DND-41 (cell line): ENCODE data around the gene PRPS1.

ENCODE experiments used
- ATAC-seq: fragments of 200-7000 bp; cut with Tn5 transposase; 3 replicates; pipeline ENCODE4 v1.9.1; 2021; ENCODE audit warnings: low read depth; ENCODE audit not compliant: insufficient read depth
- DNase-seq: peaks from one replicate; pipeline ENCODE4 v3.0.0-alpha.2; 2020
- H2AFZ ChIP-seq: 2 replicates; pipeline ENCODE4 v1.6.0; 2012; ENCODE audit warnings: low read depth, low read length
- H3K27ac ChIP-seq: 2 replicates; pipeline ENCODE4 v1.5.1; 2012; ENCODE audit warnings: low read length, inconsistent platforms
- H3K27me3 ChIP-seq: fragments of 200-600 bp; sonication (generic); 2 replicates; pipeline ENCODE4 v1.6.0; 2012; ENCODE audit warnings: low read length, mild to moderate bottlenecking, inconsistent platforms; ENCODE audit not compliant: insufficient read depth, poor library complexity
- H3K36me3 ChIP-seq: 2 replicates; pipeline ENCODE4 v1.5.1; 2012; ENCODE audit warnings: low read length, inconsistent platforms; ENCODE audit not compliant: insufficient read depth
- H3K4me1 ChIP-seq: 2 replicates; pipeline ENCODE4 v1.5.1; 2012; ENCODE audit warnings: mild to moderate bottlenecking, low read length; ENCODE audit not compliant: insufficient read depth
- H3K4me2 ChIP-seq: 2 replicates; pipeline ENCODE4 v1.6.0; 2012; ENCODE audit warnings: mild to moderate bottlenecking, moderate library complexity, low read length, inconsistent platforms; ENCODE audit not compliant: insufficient read depth
- H3K4me3 ChIP-seq, 2 experiments: fragments of 200-600 bp in 1 of 2; shearing (Covaris generic) in 1 of 2; 2 replicates each; pipeline ENCODE4 v1.5.1; 2012 to 2016; ENCODE audit warnings: inconsistent platforms in 2 of 2, low read length in 2 of 2, mild to moderate bottlenecking in 2 of 2, low read depth in 1 of 2, moderate library complexity in 1 of 2
- H3K79me2 ChIP-seq: 2 replicates; pipeline ENCODE4 v1.6.0; 2012; ENCODE audit warnings: low read length, inconsistent platforms; ENCODE audit not compliant: insufficient read depth
- H3K9ac ChIP-seq: 2 replicates; pipeline ENCODE4 v1.6.0; 2012; ENCODE audit warnings: low read depth, mild to moderate bottlenecking, inconsistent platforms, low read length, moderate library complexity
- H3K9me3 ChIP-seq: 2 replicates; pipeline ENCODE4 v1.5.1; 2012; ENCODE audit warnings: low read length, moderate library complexity, mild to moderate bottlenecking, inconsistent platforms; ENCODE audit not compliant: insufficient read depth, severe bottlenecking
- H4K20me1 ChIP-seq: 2 replicates; pipeline ENCODE4 v1.6.0; 2012; ENCODE audit warnings: low read length; ENCODE audit not compliant: insufficient read depth
- CTCF ChIP-seq: IDR thresholded peaks from 2 replicates; pipeline ENCODE4 v1.5.1; 2012; ENCODE audit warnings: borderline replicate concordance, low read length, moderate library complexity, mild to moderate bottlenecking; ENCODE audit not compliant: poor library complexity, severe bottlenecking; ENCODE audit errors: extremely low read depth
- EZH2 ChIP-seq: IDR thresholded peaks from 3 replicates; pipeline ENCODE4 v1.6.1; 2012; ENCODE audit warnings: borderline replicate concordance, low read depth, mild to moderate bottlenecking, moderate library complexity, low read length, inconsistent platforms; ENCODE audit not compliant: severe bottlenecking

Gene PRPS1

GRCh38 chrX:107626481-107626880 is 1.8 kb upstream of the PRPS1 start:
- no peak overlapping the region for H3K4me2 ChIP-seq
- no peak overlapping the region for H3K27ac ChIP-seq
- peaks cover 32% of the 10 kb centered on the region for H3K79me2 ChIP-seq
- ATAC-seq (no peak), DNase-seq (no peak)
- no peak overlapping the region for H3K4me3 ChIP-seq
- H2AFZ ChIP-seq = no peak overlapping the region
- H3K27me3 ChIP-seq = no peaks in the 10 kb centered on the region
- peaks cover 28% of the 10 kb centered on the region for H3K4me1 ChIP-seq
- no peaks in the 10 kb centered on the region for H3K9me3 ChIP-seq
- H3K36me3 ChIP-seq = 0 out of 2 replicates have a peak, but pooled peaks cover 2% of the 10 kb centered on the region
- peaks cover 17% of the 10 kb centered on the region; the same call in 1 of the 2 replicates for H4K20me1 ChIP-seq
- TF ChIP-seq EZH2 (no peak), CTCF (no peak)
- H3K9ac ChIP-seq = no peak overlapping the region

GRCh38 chrX:107626916-107627315 is 1.4 kb upstream of the PRPS1 start:
- H3K27me3 ChIP-seq = no peaks in the 10 kb centered on the region
- DNase-seq (no peak), ATAC-seq (no peak)
- no peak overlapping the region for H3K9ac ChIP-seq
- H3K79me2 ChIP-seq = peaks cover 36% of the 10 kb centered on the region
- no peaks in the 10 kb centered on the region for H3K9me3 ChIP-seq
- H4K20me1 ChIP-seq = peaks cover 17% of the 10 kb centered on the region; the same call in 1 of the 2 replicates
- 0 out of 2 replicates have a peak, but pooled peaks cover 2% of the 10 kb centered on the region for H3K36me3 ChIP-seq
- no peak for TF ChIP-seq EZH2
- H3K4me1 ChIP-seq = peaks cover 31% of the 10 kb centered on the region
- H3K4me3 ChIP-seq = no peak overlapping the region
- no peak overlapping the region for H3K4me2 ChIP-seq
- peak overlapping the region; percentile 86; the same call in 1 of the 2 replicates for H2AFZ ChIP-seq
- no peak overlapping the region for H3K27ac ChIP-seq

GRCh38 chrX:107628662-107629539 is 591 bp downstream of the PRPS1 start:
- peak overlapping the region; percentile 74 for H2AFZ ChIP-seq
- H3K27me3 ChIP-seq = no peaks in the 10 kb centered on the region
- H3K9me3 ChIP-seq = no peaks in the 10 kb centered on the region
- peak overlapping the region; percentile 77 to 93 for H3K4me3 ChIP-seq
- peak overlapping the region; percentile 96 for H3K27ac ChIP-seq
- TF ChIP-seq CTCF (no peak), EZH2 (no peak)
- peak; percentile 70 for DNase-seq
- H3K36me3 ChIP-seq = 0 out of 2 replicates have a peak, but pooled peaks cover 2% of the 10 kb centered on the region
- peaks cover 33% of the 10 kb centered on the region for H3K4me1 ChIP-seq
- peak overlapping the region; percentile 94 for H3K9ac ChIP-seq
- peak overlapping the region; percentile 91 for H3K4me2 ChIP-seq
- H4K20me1 ChIP-seq = peaks cover 17% of the 10 kb centered on the region; the same call in 1 of the 2 replicates
- peak; percentile 66 for ATAC-seq
- peaks cover 51% of the 10 kb centered on the region for H3K79me2 ChIP-seq

- ATAC-seq (no peak), DNase-seq (peak; percentile 8)
- TF ChIP-seq CTCF (peak; percentile 28), EZH2 (no peak)
- peaks cover 17% of the 10 kb centered on the region; the same call in 1 of the 2 replicates for H4K20me1 ChIP-seq
- no peak overlapping the region for H2AFZ ChIP-seq
- no peaks in the 10 kb centered on the region for H3K9me3 ChIP-seq
- peak overlapping the region; percentile 96 for H3K27ac ChIP-seq
- 0 out of 2 replicates have a peak, but pooled peaks cover 2% of the 10 kb centered on the region for H3K36me3 ChIP-seq
- no peaks in the 10 kb centered on the region for H3K27me3 ChIP-seq
- H3K4me1 ChIP-seq = peaks cover 33% of the 10 kb centered on the region
- H3K4me2 ChIP-seq = peak overlapping the region; percentile 91
- H3K9ac ChIP-seq = peak overlapping the region; percentile 94
- H3K79me2 ChIP-seq = peaks cover 55% of the 10 kb centered on the region
- H3K4me3 ChIP-seq = peak overlapping the region; percentile 77 to 93; a peak in 3 of 4 replicates
These were observed 1.2 kb downstream of the PRPS1 start for GRCh38 chrX:107629540-107629909.
